ENCODE results near the gene SEMA5B.

The SEMA5B gene

DNA sequence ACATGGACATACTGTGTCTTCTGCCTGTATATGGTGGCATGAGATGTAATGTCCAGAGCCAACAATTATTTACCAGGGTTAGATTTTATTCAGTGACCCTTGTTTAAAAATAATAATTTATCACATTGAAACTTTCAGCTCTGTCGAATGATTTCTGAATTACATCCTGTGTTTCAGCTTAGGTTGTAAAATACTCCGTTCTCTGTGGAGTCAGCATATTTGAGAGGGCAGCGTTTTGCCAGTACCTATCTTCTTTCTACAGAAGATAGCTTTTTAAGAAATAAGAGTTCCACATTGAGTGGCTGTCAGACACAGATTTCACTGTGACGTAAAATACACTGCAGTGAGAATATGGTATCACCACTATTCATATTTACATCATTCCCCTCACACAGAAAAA, 147.4 kb downstream of the SEMA5B start:
- Histone ChIP-seq H4K12ac (ENCODE audit: low read depth, low read length) (no peak overlapping the region), H3K36me3 (ENCODE audit: control insufficient read depth in 1 of 2, insufficient read depth in 2 of 2, low read length in 2 of 2) (peaks cover 3 to 8% of the 10 kb centered on the region in 2 experiments), H4K91ac (ENCODE audit: low read depth, low read length) (no peak overlapping the region), H3K79me1 (ENCODE audit: low read length) (no peaks in the 10 kb centered on the region), H3K4ac (ENCODE audit: low read depth, low read length) (no peak overlapping the region), H2BK120ac (ENCODE audit: insufficient read depth, low read length, poor library complexity) (no peak overlapping the region), H3K79me2 (ENCODE audit: control insufficient read depth, insufficient read depth, low read length, poor library complexity) (no peaks in the 10 kb centered on the region), H4K8ac (ENCODE audit: low read depth, low read length) (no peak overlapping the region), H2BK5ac (ENCODE audit: low read depth, low read length, poor library complexity) (no peak overlapping the region), H3K27ac (ENCODE audit: low read depth, low read length) (no peak overlapping the region), H2AK5ac (ENCODE audit: low read length) (no peak overlapping the region), H3K4me1 (ENCODE audit: control insufficient read depth in 1 of 2, insufficient read depth in 2 of 2, low read length in 2 of 2) (no peaks in the 10 kb centered on the region), H2AFZ (ENCODE audit: insufficient read depth, low read length, poor library complexity) (no peak overlapping the region), H3K27me3 (ENCODE audit: insufficient read depth, low read length) (no peaks in the 10 kb centered on the region), H3K18ac (ENCODE audit: low read length) (no peak overlapping the region), H3K23ac (ENCODE audit: low read length) (no peak overlapping the region), H3K4me3 (ENCODE audit: low read depth, low read length) (no peak overlapping the region), H3K9me3 (ENCODE audit: insufficient read depth, low read depth, low read length) (no peaks in the 10 kb centered on the region), H3K9ac (ENCODE audit: low read length) (no peak overlapping the region), H2BK12ac (ENCODE audit: low read length) (no peak overlapping the region), H3K14ac (ENCODE audit: low read length) (no peak overlapping the region), H3K4me2 (ENCODE audit: low read length) (no peak overlapping the region)
- DNase-seq: no peak
- WGBS (ENCODE audit: extremely low coverage, insufficient coverage, insufficient read length): no CpG with 5 or more reads among the region's 4 CpGs

DNA sequence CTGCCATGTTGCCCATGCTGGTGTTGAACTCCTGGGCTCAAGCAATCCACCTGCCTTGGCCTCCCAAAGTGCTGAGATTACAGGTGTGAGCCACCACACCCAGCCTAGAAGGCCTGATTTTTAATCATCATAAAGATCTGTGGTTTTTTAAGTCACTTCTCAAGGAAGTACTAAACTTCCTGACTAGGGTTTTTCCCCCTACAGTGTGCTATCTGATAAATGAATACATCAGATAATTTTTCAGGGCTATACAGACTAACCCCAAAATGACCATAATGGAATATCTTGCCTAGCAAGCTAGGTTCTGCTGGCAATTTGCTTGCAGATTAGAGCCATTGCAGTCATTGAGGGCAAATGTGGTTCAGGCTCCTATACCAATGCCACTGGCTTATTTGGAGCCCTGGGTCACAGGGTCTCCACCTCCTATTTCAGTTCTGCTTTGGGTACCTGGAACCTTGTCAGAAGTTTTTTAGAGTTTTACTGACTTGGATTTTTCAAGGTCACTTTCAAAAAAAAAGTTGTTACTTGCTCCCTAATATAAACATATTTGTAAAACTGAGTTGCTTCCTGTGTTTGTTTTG, 151.9 kb downstream of the SEMA5B start:
- Histone ChIP-seq H3K4ac (ENCODE audit: low read depth, low read length) (no peak overlapping the region), H4K91ac (ENCODE audit: low read depth, low read length) (no peak overlapping the region), H3K14ac (ENCODE audit: low read length) (no peak overlapping the region), H3K9me3 (ENCODE audit: insufficient read depth, low read depth, low read length) (no peaks in the 10 kb centered on the region), H3K18ac (ENCODE audit: low read length) (no peak overlapping the region), H2AFZ (ENCODE audit: insufficient read depth, low read length, poor library complexity) (no peak overlapping the region), H3K4me1 (ENCODE audit: control insufficient read depth in 1 of 2, insufficient read depth in 2 of 2, low read length in 2 of 2) (no peaks in the 10 kb centered on the region), H4K12ac (ENCODE audit: low read depth, low read length) (no peak overlapping the region), H3K36me3 (ENCODE audit: control insufficient read depth in 1 of 2, insufficient read depth in 2 of 2, low read length in 2 of 2) (peaks cover 1 to 5% of the 10 kb centered on the region in 2 experiments), H2AK5ac (ENCODE audit: low read length) (no peak overlapping the region), H3K27ac (ENCODE audit: low read depth, low read length) (no peak overlapping the region), H3K79me1 (ENCODE audit: low read length) (no peaks in the 10 kb centered on the region), H3K27me3 (ENCODE audit: insufficient read depth, low read length) (no peaks in the 10 kb centered on the region), H2BK120ac (ENCODE audit: insufficient read depth, low read length, poor library complexity) (no peak overlapping the region), H3K79me2 (ENCODE audit: control insufficient read depth, insufficient read depth, low read length, poor library complexity) (no peaks in the 10 kb centered on the region), H2BK12ac (ENCODE audit: low read length) (no peak overlapping the region), H3K9ac (ENCODE audit: low read length) (no peak overlapping the region), H3K4me2 (ENCODE audit: low read length) (no peak overlapping the region), H2BK5ac (ENCODE audit: low read depth, low read length, poor library complexity) (no peak overlapping the region), H4K8ac (ENCODE audit: low read depth, low read length) (no peak overlapping the region), H3K23ac (ENCODE audit: low read length) (no peak overlapping the region), H3K4me3 (ENCODE audit: low read depth, low read length) (no peak overlapping the region)
- no peak for DNase-seq

DNA sequence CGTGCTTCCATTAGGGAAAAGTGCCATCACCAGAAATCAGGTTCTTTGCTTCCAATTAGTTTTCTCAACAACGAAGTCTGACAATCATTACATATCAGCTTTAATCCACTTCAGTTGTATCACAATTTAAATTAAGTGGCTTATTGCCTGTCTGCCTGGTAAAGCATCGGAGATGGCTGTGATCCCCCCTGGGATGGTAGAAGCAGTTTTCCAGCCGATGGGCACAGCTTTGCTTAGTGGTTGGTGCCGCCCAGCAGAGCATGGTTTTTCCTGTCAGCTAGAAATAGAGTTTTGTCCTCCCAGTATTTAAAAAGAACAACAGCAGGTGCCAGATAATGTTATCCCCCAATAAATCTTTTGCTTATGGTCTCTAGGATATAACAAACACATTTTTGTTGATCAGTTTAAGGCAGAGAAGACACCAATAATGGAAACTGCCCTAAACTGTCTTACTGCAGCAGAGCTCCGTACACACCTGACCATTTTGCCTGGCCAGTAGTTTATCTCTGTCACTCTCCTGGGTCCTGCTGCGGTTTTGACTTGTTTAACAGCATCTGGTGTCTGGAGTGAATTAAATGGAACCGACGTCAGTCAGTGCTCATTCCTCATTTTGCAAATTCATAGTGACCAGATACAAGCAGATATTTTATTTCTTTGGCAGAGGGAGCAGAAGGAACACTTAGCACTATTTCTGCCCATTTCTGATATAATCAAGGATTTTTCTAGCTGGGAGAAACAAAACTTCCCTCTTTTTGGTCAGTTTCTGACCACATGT, 153.6 kb downstream of the SEMA5B start:
- H4K12ac ChIP-seq (ENCODE audit: low read depth, low read length): no peak overlapping the region
- H3K23ac ChIP-seq (ENCODE audit: low read length): no peak overlapping the region
- no peak overlapping the region for H3K4me3 ChIP-seq (ENCODE audit: low read depth, low read length)
- H2AK5ac ChIP-seq (ENCODE audit: low read length): no peak overlapping the region
- no peak overlapping the region for H3K14ac ChIP-seq (ENCODE audit: low read length)
- no peak overlapping the region for H3K27ac ChIP-seq (ENCODE audit: low read depth, low read length)
- no peak overlapping the region for H2AFZ ChIP-seq (ENCODE audit: insufficient read depth, low read length, poor library complexity)
- H3K79me2 ChIP-seq (ENCODE audit: control insufficient read depth, insufficient read depth, low read length, poor library complexity): no peaks in the 10 kb centered on the region
- H4K91ac ChIP-seq (ENCODE audit: low read depth, low read length): no peak overlapping the region
- no peak overlapping the region for H2BK12ac ChIP-seq (ENCODE audit: low read length)
- no peak overlapping the region for H3K9ac ChIP-seq (ENCODE audit: low read length)
- H4K8ac ChIP-seq (ENCODE audit: low read depth, low read length): no peak overlapping the region
- no CpG with 5 or more reads among the region's 9 CpGs for WGBS (ENCODE audit: extremely low coverage, insufficient coverage, insufficient read length)
- H3K4me2 ChIP-seq (ENCODE audit: low read length): no peak overlapping the region
- H2BK120ac ChIP-seq (ENCODE audit: insufficient read depth, low read length, poor library complexity): no peak overlapping the region
- H3K4ac ChIP-seq (ENCODE audit: low read depth, low read length): no peak overlapping the region
- H3K4me1 ChIP-seq (ENCODE audit: control insufficient read depth in 1 of 2, insufficient read depth in 2 of 2, low read length in 2 of 2): no peaks in the 10 kb centered on the region
- peaks cover 0 to 4% of the 10 kb centered on the region in 2 experiments for H3K36me3 ChIP-seq (ENCODE audit: control insufficient read depth in 1 of 2, insufficient read depth in 2 of 2, low read length in 2 of 2)
- H3K79me1 ChIP-seq (ENCODE audit: low read length): no peaks in the 10 kb centered on the region
- H3K9me3 ChIP-seq (ENCODE audit: insufficient read depth, low read depth, low read length): no peaks in the 10 kb centered on the region
- DNase-seq: no peak
- no peak overlapping the region for H2BK5ac ChIP-seq (ENCODE audit: low read depth, low read length, poor library complexity)
- no peaks in the 10 kb centered on the region for H3K27me3 ChIP-seq (ENCODE audit: insufficient read depth, low read length)
- H3K18ac ChIP-seq (ENCODE audit: low read length): no peak overlapping the region

DNA sequence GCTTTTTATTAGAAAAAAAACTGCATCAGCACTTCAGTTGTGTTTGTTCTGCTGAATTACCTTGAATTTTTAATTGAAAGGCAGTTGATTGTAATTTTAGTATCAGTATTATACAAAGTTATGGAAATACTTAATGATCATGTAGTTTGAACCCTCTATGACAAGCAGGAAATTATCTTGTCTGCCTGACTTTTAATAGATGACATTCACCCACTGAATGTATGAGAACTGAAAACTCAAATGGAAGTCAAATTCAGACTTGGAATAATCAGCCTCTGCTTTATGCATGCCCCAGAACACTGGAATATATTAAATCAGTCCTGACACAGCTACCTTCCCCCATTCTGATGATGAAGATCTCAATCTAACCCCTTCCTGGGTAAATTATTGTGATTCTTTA, 159.2 kb downstream of the SEMA5B start:
- H3K27me3 ChIP-seq (ENCODE audit: insufficient read depth, low read length): no peaks in the 10 kb centered on the region
- no peak overlapping the region for H4K8ac ChIP-seq (ENCODE audit: low read depth, low read length)
- no peaks in the 10 kb centered on the region for H3K79me1 ChIP-seq (ENCODE audit: low read length)
- H2BK12ac ChIP-seq (ENCODE audit: low read length): no peak overlapping the region
- no peak overlapping the region for H3K27ac ChIP-seq (ENCODE audit: low read depth, low read length)
- H3K14ac ChIP-seq (ENCODE audit: low read length): no peak overlapping the region
- H3K4me1 ChIP-seq (ENCODE audit: control insufficient read depth in 1 of 2, insufficient read depth in 2 of 2, low read length in 2 of 2): no peaks in the 10 kb centered on the region
- no peak overlapping the region for H3K4me2 ChIP-seq (ENCODE audit: low read length)
- no peak overlapping the region for H3K9ac ChIP-seq (ENCODE audit: low read length)
- H3K23ac ChIP-seq (ENCODE audit: low read length): no peak overlapping the region
- H2AK5ac ChIP-seq (ENCODE audit: low read length): no peak overlapping the region
- H3K4ac ChIP-seq (ENCODE audit: low read depth, low read length): no peak overlapping the region
- no peak for DNase-seq
- H4K91ac ChIP-seq (ENCODE audit: low read depth, low read length): no peak overlapping the region
- H4K12ac ChIP-seq (ENCODE audit: low read depth, low read length): no peak overlapping the region
- no peak overlapping the region for H3K18ac ChIP-seq (ENCODE audit: low read length)
- no peaks in the 10 kb centered on the region for H3K79me2 ChIP-seq (ENCODE audit: control insufficient read depth, insufficient read depth, low read length, poor library complexity)
- H2AFZ ChIP-seq (ENCODE audit: insufficient read depth, low read length, poor library complexity): no peak overlapping the region
- no peak overlapping the region for H2BK120ac ChIP-seq (ENCODE audit: insufficient read depth, low read length, poor library complexity)
- H3K9me3 ChIP-seq (ENCODE audit: insufficient read depth, low read depth, low read length): no peaks in the 10 kb centered on the region
- H3K4me3 ChIP-seq (ENCODE audit: low read depth, low read length): no peak overlapping the region
- H2BK5ac ChIP-seq (ENCODE audit: low read depth, low read length, poor library complexity): no peak overlapping the region
- H3K36me3 ChIP-seq (ENCODE audit: control insufficient read depth in 1 of 2, insufficient read depth in 2 of 2, low read length in 2 of 2): peaks cover 0 to 2% of the 10 kb centered on the region in 2 experiments
